ENCODE data around the gene SLC35A5. TPM values are rescaled to one million over a fixed set of nuclear protein-coding genes. Genes with fewer than 3 reads are reported as not detected.

Gene SLC35A5
- total and polyA plus RNA-seq, 2 of the 13 experiments (the other 11 are each of a cell fraction or from before 2014, with no cell fraction given), result 15.5 to 26.5 TPM

DNA sequence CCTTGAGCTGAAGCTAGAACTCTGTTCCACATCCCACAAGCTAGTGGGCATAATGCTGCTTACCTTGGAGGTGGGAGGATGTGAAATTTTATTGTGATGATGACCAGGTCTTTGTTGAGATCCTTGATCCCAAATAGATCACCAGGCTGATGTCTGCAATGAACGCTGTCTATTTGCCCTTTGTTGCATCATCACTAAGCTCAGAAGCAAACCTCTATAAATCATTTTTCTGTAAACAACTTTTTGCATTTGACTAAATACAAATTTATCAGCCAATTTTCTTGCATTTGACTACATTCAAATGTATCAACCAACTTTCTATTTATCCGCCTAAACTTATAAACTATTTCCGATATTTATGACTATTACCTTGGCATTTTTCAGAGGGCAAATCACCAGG lies 69.4 kb downstream of the SLC35A5 start:
- no peak for FAIRE-seq
- POLR2A ChIA-PET, result no interaction called here
- no peak overlapping the region for H3K9ac ChIP-seq (ENCODE audit: insufficient read depth, low read depth, low read length)
- no peaks in the 10 kb centered on the region for H3K36me3 ChIP-seq (replicated peaks in 1 of 2; ENCODE audit: control insufficient read depth in 1 of 2, insufficient read depth in 2 of 2, low read length in 2 of 2)
- 24% methylated on average over 3 of the region's 3 CpGs for WGBS (ENCODE audit: low lambda C conversion rate)
- BruUV-seq (replicated peaks), result no TSS peak
- H3K27me3 ChIP-seq (ENCODE audit: control insufficient read depth in 1 of 2, insufficient read depth in 2 of 2, low read length in 2 of 2), result 0 out of 5 replicates have a peak, but pooled peaks cover 0 to 4% of the 10 kb centered on the region in 2 experiments
- CTCF ChIA-PET (ENCODE audit: low intra/inter-chr PET ratio, low total read pairs), result no interaction called here
- ATAC-seq, result no peak
- H3K27ac ChIP-seq (ENCODE audit: extremely low read length, insufficient read depth, low read length), result no peak overlapping the region
- no peak overlapping the region for H3K4me2 ChIP-seq (ENCODE audit: low read depth, low read length)
- H2AFZ ChIP-seq (ENCODE audit: low read length), result no peak overlapping the region
- intact Hi-C loops (cut with micrococcal nuclease; ENCODE audit: unreplicated experiment) (no loop called here), in situ Hi-C loops (cut with HindIII; ENCODE audit: extremely low pct_ligation_motif_present, low pct_unique_long_range_greater_than_20kb) (no loop called here)
- H3K79me2 ChIP-seq (ENCODE audit: insufficient read depth, low read length), result no peaks in the 10 kb centered on the region
- no peaks in the 10 kb centered on the region for H4K20me1 ChIP-seq (ENCODE audit: insufficient read depth, low read length)
- H3K4me3 ChIP-seq (replicated peaks in 1 of 3; ENCODE audit: insufficient read depth in 1 of 3, low read depth in 2 of 3, low read length in 3 of 3), result no peak overlapping the region
- DNase-seq (ENCODE audit: low spot score), result no peak
- H3K4me1 ChIP-seq (ENCODE audit: insufficient read depth, low read length), result no peaks in the 10 kb centered on the region
- H3K9me3 ChIP-seq (ENCODE audit: low read length), result no peaks in the 10 kb centered on the region
- TF ChIP-seq ZNF441 (CRISPR knock-in tag; IDR thresholded peaks at IDR 0.05; ENCODE audit: borderline replicate concordance) (no peak), PAWR (CRISPR knock-in tag; IDR thresholded peaks at IDR 0.05; ENCODE audit: borderline replicate concordance) (no peak), CEBPB (IDR thresholded peaks at IDR 0.05; ENCODE audit: borderline replicate concordance, low read depth, low read length) (peak; percentile 43; the same call in 1 of the 2 replicates), TAF1 (CRISPR knock-in tag; IDR thresholded peaks at IDR 0.05) (no peak), SP5 (CRISPR knock-in tag; IDR thresholded peaks at IDR 0.05; ENCODE audit: borderline replicate concordance, low read depth) (no peak), ADNP (CRISPR knock-in tag; IDR thresholded peaks at IDR 0.05) (no peak)
- TF ChIP-seq, protein P1, sequence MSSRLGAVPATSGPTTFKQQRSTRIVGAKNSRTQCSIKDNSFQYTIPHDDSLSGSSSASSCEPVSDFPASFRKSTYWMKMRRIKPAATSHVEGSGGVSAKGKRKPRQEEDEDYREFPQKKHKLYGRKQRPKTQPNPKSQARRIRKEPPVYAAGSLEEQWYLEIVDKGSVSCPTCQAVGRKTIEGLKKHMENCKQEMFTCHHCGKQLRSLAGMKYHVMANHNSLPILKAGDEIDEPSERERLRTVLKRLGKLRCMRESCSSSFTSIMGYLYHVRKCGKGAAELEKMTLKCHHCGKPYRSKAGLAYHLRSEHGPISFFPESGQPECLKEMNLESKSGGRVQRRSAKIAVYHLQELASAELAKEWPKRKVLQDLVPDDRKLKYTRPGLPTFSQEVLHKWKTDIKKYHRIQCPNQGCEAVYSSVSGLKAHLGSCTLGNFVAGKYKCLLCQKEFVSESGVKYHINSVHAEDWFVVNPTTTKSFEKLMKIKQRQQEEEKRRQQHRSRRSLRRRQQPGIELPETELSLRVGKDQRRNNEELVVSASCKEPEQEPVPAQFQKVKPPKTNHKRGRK (CRISPR knock-in tag; IDR thresholded peaks at IDR 0.05), result no peak

DNA sequence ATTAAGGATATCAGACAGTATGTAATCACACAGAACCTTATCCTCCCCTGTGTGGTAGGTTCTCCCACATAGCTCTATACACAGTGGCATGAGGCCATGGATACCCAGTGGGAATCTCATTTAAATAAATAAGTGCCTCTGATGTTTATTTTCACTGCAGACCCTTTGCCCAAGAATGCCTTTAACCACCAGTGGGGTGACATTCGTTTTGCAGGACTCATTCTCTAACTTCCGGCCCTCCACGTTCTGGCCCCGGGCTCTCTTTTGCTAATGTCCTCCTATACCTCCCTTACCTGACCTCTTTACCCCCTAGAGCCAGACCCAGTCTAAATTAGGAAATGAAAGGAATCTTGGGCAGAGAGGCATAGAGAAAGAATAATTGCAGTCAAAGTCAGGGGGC lies 70.8 kb downstream of the SLC35A5 start:
- Histone ChIP-seq H3K9ac (ENCODE audit: insufficient read depth, low read depth, low read length) (no peak overlapping the region), H3K4me1 (ENCODE audit: insufficient read depth, low read length) (no peaks in the 10 kb centered on the region), H3K36me3 (replicated peaks in 1 of 2; ENCODE audit: control insufficient read depth in 1 of 2, insufficient read depth in 2 of 2, low read length in 2 of 2) (no peaks in the 10 kb centered on the region), H3K27ac (ENCODE audit: extremely low read length, insufficient read depth, low read length) (no peak overlapping the region), H3K27me3 (ENCODE audit: control insufficient read depth in 1 of 2, insufficient read depth in 2 of 2, low read length in 2 of 2) (0 out of 5 replicates have a peak, but pooled peaks cover 0 to 4% of the 10 kb centered on the region in 2 experiments), H4K20me1 (ENCODE audit: insufficient read depth, low read length) (no peaks in the 10 kb centered on the region), H2AFZ (ENCODE audit: low read length) (no peak overlapping the region), H3K4me3 (replicated peaks in 1 of 3; ENCODE audit: insufficient read depth in 1 of 3, low read depth in 2 of 3, low read length in 3 of 3) (no peak overlapping the region), H3K4me2 (ENCODE audit: low read depth, low read length) (no peak overlapping the region), H3K9me3 (ENCODE audit: low read length) (no peaks in the 10 kb centered on the region), H3K79me2 (ENCODE audit: insufficient read depth, low read length) (no peaks in the 10 kb centered on the region)
- FAIRE-seq (no peak), DNase-seq (ENCODE audit: low spot score) (no peak), ATAC-seq (no peak)
- WGBS (ENCODE audit: low lambda C conversion rate), result 1% methylated on average over 4 of the region's 4 CpGs
- no peak for TF ChIP-seq ZEB1 (IDR thresholded peaks at IDR 0.05; ENCODE audit: insufficient replicate concordance, low read depth)
- TF ChIP-seq, protein P2, sequence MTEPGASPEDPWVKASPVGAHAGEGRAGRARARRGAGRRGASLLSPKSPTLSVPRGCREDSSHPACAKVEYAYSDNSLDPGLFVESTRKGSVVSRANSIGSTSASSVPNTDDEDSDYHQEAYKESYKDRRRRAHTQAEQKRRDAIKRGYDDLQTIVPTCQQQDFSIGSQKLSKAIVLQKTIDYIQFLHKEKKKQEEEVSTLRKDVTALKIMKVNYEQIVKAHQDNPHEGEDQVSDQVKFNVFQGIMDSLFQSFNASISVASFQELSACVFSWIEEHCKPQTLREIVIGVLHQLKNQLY (CRISPR knock-in tag; IDR thresholded peaks at IDR 0.05), result no peak
- no peak for TF ChIP-seq ZNF703 (CRISPR knock-in tag; IDR thresholded peaks at IDR 0.05; ENCODE audit: borderline replicate concordance)
- in situ Hi-C loops (cut with HindIII; ENCODE audit: extremely low pct_ligation_motif_present, low pct_unique_long_range_greater_than_20kb) (no loop called here), intact Hi-C loops (cut with micrococcal nuclease; ENCODE audit: unreplicated experiment) (no loop called here)
- BruUV-seq (replicated peaks), result no TSS peak
- CTCF ChIA-PET (ENCODE audit: low intra/inter-chr PET ratio, low total read pairs), result no interaction called here
- POLR2A ChIA-PET, result no interaction called here

Measured in HepG2 (cell line).